Activated CD8-positive, alpha-beta memory T cell treated with anti-CD3 and anti-CD28 coated beads, Interleukin-2, amount 50 U/mL, for 24 hours (primary cell): Measurements from ENCODE around the gene CST6.

Experiments
- DNase-seq: peaks from one replicate; pipeline ENCODE4 v3.0.0-alpha.2; 2020; ENCODE audit errors: extremely low read depth

CST6 gene

GRCh38 chr11:66011785-66012303 is at the start of gene CST6:
Gene CST6, plus strand, starts transcription at chr11:66012008. Its CDS starts 37 bp downstream, at chr11:66012045.
- DNase-seq = no peak

- DNase-seq = no peak
Measured at GRCh38 chr11:65962141-65962564, 49.7 kb upstream of the CST6 start.

- DNase-seq = no peak
Measured at GRCh38 chr11:65964906-65965305, 46.9 kb upstream of the CST6 start.

GRCh38 chr11:65965986-65966762 is 45.6 kb upstream of the CST6 start:
- DNase-seq = no peak

- no peak for DNase-seq
Measured at GRCh38 chr11:65967329-65967934, 44.4 kb upstream of the CST6 start.

- DNase-seq = no peak
Measured at GRCh38 chr11:65968600-65969482, 43.0 kb upstream of the CST6 start.

GRCh38 chr11:65972116-65972515 is 39.7 kb upstream of the CST6 start:
- DNase-seq = no peak

GRCh38 chr11:65973439-65974110 is 38.2 kb upstream of the CST6 start:
- DNase-seq = no peak

- DNase-seq = no peak
Measured at GRCh38 chr11:65975771-65976170, 36.0 kb upstream of the CST6 start.

GRCh38 chr11:65976216-65977176 is 35.3 kb upstream of the CST6 start:
- DNase-seq = no peak

GRCh38 chr11:65977621-65978390 is 34.0 kb upstream of the CST6 start:
- DNase-seq = no peak

GRCh38 chr11:65978391-65979238 is 33.2 kb upstream of the CST6 start:
- DNase-seq = no peak

- no peak for DNase-seq
Measured at GRCh38 chr11:65979261-65979759, 32.5 kb upstream of the CST6 start.

GRCh38 chr11:65981101-65981740 is 30.6 kb upstream of the CST6 start:
- no peak for DNase-seq

GRCh38 chr11:65981972-65982823 is 29.6 kb upstream of the CST6 start:
- DNase-seq = no peak

GRCh38 chr11:65982824-65983588 is 28.8 kb upstream of the CST6 start:
- DNase-seq = no peak
